Left kidney (tissue), 2 donors: ENCODE results near the gene CNFN. TPM values are rescaled to one million over a fixed set of nuclear protein-coding genes. Genes with fewer than 3 reads are reported as not detected.

Experiments
- DNase-seq: peaks from one replicate; pipeline ENCODE4 v3.0.0-alpha.2; 2013
- polyA plus RNA-seq: library from polyadenylated mRNA; unstranded; fragments of 120-200 nt; gene quantifications from one replicate; pipeline ENCODE4 v1.2.1, GENCODE V29; 2013; ENCODE audit not compliant: insufficient read length

The CNFN gene
- polyA plus RNA-seq, 1 donor, result 0.55 TPM

GRCh38 chr19:42410371-42410770, 20.3 kb upstream of the CNFN start:
- no peak for DNase-seq

GRCh38 chr19:42409477-42409876, 19.4 kb upstream of the CNFN start:
- DNase-seq, result no peak

DNA sequence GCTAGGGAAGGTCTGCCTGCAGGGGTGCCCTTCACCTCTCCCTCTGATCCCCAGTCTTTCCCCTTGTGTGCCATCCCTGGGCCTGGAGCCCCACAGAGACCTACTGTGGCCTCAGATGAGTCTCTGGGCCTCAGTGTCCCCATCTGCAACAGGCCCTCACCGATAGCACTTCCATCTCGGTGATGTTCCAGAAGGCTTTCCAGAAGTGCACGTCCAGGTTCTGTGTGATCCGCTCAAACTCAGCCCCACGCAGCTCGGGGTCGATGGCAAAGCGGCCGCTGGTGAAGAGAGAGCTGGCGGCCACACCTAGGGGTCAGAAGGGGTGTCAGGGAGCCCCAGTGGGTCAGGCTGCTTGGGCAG, 17.7 kb upstream of the CNFN start:
- no peak for DNase-seq

- no peak for DNase-seq
These were observed 17.2 kb upstream of the CNFN start for GRCh38 chr19:42407085-42407815.

DNA sequence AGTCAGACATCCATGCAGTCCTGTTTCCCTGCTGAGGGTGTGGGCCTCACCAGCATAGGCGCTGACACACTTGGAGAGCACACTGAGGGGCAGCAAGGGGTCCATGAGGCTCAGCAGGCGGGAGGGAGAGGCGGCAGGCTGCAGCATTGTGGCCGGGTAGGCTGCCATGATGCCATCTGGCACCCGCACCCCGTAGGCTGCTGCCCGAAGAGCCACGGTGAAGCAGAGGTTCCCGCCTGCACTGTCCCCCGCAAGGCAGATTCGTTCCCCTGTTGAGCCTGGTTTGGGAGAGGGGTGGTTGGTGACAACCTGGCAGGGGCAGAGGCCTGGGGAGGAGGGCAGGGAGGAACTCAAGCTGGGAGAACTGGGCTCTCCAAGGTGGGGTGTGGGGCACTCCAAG, 16.0 kb upstream of the CNFN start:
- no peak for DNase-seq

DNA sequence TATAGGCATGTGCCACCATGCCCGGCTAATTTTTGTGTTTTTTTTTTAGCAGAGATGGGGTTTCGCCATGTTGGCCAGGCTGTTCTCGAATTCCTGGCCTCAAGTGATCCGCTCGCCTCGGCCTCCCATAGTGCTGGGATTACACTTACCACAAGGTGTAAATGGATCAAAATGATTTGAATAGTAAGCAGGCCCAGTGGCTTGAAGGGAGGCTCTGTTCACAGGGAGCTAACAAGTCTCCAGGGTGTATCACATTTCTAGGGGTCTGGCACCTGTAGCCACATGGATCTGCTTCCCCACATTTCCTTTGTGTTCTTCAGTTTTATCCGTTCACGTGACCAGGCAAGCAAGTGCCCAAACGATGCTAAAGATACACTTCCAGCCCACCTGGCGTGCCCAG, 13.5 kb upstream of the CNFN start:
- no peak for DNase-seq

DNA sequence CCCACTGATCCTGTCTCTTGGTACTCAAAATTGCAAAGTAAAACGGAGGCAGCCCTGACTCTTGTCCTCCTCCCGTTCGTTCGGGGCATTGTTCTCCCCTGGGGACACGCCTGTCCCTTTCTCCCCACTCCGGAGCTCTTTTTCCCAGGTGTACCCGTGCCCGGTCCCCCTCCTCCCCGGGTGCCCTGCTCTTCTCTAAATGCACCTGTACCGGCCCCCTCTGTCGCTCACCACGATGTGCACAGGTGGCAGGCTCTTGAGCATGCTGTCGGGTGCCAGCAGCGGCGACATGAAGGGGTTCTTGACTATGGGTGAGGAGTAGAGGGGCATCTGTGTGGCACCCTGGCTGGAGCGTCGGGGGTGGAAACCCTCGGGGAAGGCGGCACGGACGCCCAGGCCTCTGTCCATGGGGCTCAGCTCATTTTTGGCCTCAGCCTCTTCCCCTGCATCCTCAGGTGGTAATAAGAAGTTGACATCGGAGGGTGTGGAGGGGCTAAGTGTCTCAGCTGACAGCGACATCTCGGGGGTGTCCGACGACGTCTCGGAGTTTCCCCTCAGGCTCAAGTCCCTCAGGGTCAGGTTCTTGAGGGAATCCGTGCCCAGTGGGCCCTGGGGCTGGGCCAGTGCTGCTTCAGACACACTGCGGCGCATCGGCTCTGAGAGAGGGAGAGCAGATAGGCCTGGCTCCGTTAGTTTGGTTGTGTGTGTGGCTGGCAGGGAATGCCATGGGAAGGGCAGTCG, 12.4 kb upstream of the CNFN start:
- DNase-seq, result no peak

GRCh38 chr19:42401365-42402303, 11.5 kb upstream of the CNFN start:
- peak; percentile 88 for DNase-seq

GRCh38 chr19:42400404-42400803, 10.3 kb upstream of the CNFN start:
- DNase-seq, result no peak

GRCh38 chr19:42397263-42398166, 7.4 kb upstream of the CNFN start:
- no peak for DNase-seq

GRCh38 chr19:42396381-42397262, 6.5 kb upstream of the CNFN start:
- peak; percentile 98 for DNase-seq

DNA sequence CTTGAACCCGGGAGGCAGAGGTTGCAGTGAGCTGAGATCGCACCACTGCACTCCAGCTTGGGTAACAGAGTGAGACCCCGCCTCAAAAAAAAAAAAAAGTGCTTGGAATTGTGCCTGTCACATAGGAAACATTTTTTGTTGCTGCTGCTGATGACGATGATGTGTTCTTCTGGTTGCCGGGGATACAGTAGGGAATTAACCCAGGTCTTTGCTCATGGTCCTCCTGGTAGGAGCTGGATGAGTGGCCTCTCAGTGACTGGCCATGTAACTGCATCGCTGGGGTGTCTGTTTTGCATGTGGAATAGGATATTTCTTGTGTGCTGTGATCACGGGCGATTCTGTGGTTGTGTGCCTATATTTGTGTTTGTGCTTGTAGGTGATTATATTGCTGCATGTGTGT, 4.7 kb upstream of the CNFN start:
- no peak for DNase-seq

DNA sequence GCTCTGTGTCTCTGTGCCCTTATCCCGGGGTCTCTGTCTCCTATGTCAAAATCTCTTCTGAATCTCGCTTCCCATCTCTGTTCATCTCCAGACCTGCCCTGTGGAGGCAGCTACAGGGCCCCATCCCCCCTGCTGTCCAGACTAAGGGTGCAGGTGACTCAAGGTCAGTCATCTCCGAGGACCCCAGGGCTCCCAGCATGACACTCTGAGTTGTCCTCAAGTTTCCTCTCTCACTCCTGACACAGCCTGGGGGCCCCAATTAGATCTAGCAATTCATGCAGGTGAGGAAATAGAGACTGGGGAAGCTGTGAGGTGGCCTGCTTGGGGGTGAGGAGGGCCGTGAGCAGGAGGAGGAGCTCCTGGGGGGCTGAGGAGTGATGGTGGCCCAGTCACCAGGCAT, 2.1 kb upstream of the CNFN start:
- DNase-seq, result no peak

DNA sequence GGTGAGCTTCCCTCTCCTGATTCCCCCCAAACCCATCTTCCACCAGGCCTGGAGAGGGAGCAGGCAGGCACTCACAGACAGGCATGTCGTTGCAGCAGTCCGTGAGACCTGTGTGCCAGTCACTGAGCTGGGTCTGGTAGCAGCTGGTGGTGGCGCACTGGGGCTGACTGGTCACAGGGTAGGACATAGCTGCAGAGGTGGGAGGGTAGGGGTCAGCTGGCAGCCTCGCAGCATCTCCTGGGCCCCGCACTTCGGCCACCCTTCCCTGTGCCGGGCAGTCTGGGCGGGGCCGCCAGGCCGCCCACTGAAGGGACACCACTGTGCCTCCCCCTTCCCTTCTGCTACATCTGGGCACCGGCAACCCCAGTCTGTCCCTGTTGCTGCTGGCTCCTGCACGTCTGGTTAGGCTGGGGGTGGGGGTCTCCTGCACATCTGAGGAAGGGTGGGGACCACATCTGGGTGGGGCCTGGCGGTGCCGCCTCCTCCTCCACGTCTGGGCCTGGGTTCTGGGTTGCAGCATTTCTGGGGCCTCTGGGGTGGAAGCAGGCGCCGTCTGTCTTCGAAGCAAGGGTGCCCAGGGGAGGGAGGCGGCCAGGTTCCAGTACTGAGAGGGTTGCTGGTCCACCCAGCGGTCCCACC, 1.1 kb downstream of the CNFN start:
- no peak for DNase-seq

GRCh38 chr19:42386974-42387707, 3.0 kb downstream of the CNFN start:
- peak; percentile 51 for DNase-seq

- DNase-seq, result no peak
These were observed 9.9 kb downstream of the CNFN start for GRCh38 chr19:42380155-42380554.

GRCh38 chr19:42378225-42379215, 11.6 kb downstream of the CNFN start:
- DNase-seq, result no peak

DNA sequence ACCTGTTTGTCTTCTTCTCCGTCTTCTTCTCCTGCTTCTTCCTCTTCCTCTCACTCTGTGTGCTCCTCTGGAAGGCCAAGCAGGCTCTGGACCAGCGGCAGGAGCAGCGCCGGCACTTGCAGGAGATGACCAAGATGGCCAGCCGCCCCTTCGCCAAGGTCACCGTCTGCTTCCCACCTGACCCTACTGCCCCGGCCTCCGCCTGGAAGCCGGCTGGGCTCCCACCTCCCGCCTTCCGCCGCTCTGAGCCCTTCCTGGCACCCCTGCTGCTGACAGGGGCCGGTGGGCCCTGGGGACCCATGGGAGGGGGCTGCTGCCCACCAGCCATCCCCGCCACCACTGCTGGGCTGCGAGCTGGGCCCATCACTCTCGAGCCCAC, 13.9 kb downstream of the CNFN start:
- DNase-seq, result no peak
